NCI-H748 (cell line): ENCODE results near the gene AIF1L.
"Not testable (repeated sequence)": the region's sequence is repeated elsewhere in the genome, so short reads cannot be mapped to it uniquely, and the experiment has no call there.

Experiments used
- DNase-seq: peaks from one replicate; lab custom pipeline; 2025; ENCODE audit not compliant: unreplicated experiment; lab: John Stamatoyannopoulos, UW

AIF1L gene

DNA sequence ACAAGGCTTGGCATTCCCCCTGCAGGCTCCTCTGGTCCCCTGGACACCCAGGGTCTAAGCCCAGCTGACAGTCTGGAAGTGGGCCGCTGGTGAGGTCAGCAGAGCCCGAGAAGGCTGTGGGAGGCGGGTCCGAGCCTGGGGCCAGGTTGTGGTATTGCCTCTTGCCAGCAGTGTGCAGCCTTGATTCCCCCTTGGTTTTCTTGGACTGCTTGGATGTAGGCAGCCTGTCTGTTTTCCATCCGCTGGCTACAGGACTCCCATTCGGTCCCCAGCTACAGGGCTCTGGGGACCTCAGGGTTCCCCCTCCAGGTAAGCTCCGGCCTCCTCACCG lies 1.6 kb downstream of the AIF1L start:
- DNase-seq: no peak

DNA sequence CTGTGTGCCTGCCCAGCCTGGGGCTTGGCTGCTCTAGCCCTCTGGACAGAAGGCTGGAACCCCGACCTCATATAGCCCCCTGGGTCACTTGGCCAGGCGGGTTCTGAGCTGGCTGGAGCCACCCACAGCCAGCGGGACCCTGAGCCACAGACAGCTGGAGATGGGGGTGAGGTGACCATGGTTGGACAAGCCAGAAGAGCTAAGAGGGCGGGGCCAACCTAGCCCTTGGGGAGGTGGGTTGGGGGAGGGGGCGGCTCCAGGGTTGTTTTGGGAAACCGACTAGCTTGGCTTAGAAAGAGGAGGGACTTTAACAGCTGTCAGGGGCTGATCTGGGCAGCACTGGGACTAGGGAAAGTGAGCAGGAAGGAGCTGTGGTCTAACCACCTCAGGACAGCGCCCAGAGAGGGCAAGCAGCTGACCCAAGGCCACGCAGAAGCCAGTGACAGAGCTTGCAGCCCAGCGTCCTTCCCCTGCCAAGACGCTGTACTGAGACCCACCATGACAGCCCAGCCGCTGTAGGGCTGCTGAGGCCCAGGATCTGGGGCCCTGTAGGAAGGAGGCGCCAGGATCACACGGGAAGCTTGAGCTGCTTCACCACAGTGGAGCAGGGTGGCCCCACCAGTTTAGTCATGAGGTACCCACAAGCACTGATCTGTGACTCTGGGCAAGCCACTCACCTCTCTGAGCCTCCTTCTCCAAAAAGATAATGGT lies 2.2 kb downstream of the AIF1L start:
- no peak for DNase-seq

DNA sequence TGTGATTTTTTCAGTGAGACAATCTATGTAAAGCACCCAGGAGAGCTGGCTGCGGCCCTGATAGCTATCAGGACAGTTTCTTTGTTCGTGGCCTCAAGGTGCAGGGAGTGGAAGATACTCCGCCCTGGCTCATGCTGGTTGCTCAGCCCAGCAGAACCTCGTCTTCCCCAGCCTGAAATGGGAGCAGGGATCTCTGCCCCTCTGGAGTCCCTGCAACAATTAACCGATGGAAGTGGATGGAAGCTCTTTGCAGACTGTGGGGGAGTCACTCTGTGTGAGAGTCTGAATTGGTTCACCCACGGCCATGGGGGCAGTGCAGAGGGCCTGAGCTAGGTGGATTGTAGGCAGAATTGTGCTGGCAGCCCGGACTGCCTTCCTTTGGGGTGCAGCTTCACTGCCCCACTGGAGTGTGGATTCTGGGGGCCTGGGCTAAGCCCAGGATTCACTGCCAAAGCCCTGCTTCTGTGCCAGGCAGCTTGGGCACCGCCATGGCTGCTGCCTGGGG lies 2.8 kb downstream of the AIF1L start:
- DNase-seq: no peak

DNA sequence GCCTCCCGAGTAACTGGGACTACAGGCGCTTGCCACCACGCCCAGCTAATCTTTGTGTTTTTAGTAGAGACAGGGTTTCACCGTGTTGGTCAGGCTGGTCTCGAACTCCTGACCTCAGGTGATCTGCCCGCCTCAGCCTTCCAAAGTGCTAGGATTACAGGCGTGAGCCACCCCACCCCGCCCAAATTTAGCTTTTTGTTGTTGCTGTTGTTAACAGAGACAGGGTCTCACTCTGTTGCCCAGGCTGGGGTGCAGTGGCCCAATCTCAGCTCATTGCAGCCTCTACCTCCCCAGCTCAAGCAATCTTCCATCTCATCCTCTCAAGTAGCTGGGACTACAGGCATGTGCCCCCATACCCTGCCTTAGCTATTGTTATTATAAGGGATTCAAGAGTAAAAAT lies 3.5 kb downstream of the AIF1L start:
- DNase-seq: not testable (repeated sequence)

DNA sequence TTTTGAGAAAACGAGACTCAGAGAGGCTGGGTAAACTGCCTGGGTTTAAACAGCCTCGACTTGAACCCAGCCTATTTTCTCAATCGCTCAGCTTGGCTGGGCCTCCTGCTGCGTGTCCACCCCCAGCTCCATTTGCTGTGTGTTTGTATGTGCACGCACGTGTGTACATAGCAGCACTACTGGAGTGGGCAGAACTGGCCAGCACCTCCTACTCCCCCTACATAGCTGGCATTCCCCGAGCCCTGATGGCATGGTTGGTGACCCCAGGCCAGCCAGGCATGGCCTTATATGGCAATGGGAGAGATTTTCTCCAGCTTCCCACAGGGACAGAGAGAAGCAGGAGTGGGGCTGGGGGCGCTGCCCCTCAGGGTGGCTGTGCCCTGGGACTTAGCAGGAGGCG lies 4.1 kb downstream of the AIF1L start:
- DNase-seq: no peak

DNA sequence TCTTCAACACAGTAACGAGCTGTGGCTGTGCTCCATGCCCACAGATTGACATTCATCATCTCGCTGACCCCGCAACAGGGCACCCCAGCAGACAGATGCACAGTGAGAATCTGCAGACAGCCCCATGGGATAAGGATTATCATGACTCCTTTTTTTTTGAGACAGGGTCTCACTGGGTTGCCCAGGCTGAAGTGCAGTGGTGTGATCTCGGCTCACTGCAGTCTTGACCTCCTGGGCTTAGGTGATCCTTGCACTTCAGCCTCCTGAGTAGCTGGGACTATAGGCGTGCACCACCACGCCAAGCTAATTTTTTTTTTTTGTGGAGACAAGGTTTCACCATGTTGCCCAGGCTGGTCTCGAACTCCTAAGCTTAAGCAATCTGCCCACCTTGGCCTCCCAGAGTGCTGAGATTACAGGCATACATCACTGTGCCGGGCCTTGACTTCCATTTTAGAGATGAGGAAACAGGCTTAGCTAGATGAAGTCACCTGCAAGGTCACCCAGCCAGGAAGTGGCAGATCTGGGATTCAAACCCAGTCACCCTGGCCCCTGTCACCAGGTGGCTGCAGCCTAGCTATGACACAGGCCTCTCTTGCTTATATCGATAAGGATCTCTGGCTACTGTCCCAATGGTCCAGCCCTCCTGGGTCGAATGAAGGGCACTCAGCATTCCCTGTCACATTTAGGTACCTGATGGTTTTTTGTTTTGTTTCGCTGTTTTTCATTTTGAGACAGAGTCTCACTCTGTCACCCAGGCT lies 5.1 kb downstream of the AIF1L start:
- no peak for DNase-seq

DNA sequence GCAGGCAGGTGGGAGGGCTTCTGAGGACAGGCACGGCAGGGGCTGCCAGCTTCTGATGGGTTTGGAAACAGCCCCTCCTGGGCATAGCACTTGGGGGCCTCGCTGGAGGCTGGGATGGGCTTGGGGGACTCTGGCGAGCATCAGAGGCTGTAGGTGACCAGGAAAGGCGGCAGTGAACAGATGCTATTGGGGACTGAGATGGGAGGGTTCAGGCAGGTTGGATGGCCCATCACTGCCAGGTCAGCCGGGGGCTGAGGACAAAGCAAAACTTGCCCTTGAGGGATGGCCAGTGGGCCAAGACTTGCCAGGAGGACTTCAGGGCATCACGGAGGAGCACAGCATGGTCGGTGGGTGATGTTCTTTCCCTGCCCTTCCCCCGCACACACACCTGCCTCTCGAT lies 6.7 kb downstream of the AIF1L start:
- DNase-seq: no peak

DNA sequence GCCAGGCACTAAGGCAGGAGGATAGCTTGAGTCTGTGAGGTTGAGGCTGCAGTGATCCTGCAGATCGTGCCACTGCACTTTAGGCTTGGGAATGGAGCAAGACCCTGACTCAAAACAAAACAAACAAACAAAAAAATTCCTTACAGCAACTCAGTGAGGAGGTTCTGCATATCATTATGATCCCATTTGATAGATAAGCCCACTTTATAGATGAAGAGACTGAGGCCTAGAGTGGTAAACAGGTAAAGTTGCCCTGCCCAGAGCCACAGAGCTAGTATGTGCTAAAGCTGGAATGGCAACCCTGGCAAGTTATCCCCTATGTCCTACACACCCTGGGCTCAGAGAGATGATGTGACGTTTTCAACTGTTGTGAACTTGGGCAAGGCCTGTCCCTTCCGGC lies 7.2 kb downstream of the AIF1L start:
- no peak for DNase-seq

DNA sequence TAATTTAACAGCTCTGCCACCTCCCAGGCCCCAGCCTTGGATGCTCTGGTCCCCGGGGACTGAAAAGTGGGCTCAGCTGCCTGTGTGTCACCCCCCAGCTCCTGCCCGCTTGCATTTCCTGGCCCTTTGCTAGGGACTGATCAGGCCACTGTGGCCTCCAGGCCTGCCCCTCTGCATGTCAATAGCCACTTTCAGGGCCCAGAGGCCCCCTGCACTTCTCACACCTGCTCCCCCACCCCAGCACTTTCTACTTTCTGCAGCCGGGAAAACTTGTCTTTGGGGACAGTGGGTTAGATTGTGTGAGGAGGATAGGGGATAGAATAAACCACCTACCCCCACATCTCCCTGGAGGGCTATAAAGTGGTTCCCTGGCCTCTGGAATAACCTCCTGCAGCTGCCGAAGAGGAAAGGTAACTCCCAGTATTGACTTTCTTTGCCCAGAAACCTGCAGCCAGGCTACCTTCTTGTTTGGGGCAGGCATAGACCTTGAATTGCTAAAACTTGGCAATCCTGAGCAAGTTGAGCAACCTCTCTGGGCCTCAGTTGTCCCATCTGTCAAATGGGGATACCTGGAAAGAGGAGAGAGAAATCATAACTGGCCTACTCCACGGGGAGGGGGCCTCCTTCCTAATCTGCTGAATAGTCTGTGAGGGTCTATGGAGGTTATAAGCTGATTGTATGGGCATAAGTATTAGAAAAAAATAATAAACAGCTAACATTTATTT lies 7.8 kb downstream of the AIF1L start:
- DNase-seq: no peak

DNA sequence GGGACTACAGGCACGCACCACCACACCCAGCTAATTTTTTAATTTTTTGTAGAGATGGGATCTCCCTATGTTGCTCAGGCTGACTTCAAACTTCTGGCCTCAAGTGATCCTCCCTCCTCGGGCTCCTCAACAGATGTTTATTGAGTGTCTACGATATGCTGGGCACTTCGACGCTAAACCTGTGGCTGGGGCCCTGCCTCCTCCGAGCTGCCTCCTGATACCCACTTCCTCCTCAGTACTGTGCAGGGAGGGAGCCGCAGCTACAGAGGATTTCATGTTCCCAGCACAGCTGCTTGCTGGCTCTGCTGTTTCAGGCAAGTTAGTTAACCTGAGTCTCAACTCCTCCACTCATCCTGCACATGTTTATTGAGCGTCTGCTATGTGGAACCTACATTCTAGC lies 9.6 kb downstream of the AIF1L start:
- no peak for DNase-seq

DNA sequence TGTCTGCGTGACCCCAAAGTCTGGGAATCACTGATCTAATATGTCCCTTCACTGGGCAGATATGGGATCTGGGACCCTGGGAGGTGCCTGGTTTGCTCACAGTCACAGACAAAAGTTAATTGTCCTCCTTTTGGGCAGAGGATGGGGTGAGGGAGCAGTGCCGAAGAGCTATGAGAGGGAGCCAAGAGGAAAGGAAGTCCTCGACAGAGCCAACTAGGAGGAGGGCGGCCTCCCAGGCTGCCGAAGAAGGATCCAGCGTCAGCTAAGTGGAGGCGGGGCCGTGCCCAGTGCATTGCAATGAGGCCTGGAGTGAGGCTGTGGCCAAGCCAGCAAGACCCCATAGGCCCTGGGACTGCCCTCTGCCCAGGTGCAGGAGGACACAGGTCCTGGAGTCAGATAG lies 11.4 kb downstream of the AIF1L start:
- DNase-seq: no peak

DNA sequence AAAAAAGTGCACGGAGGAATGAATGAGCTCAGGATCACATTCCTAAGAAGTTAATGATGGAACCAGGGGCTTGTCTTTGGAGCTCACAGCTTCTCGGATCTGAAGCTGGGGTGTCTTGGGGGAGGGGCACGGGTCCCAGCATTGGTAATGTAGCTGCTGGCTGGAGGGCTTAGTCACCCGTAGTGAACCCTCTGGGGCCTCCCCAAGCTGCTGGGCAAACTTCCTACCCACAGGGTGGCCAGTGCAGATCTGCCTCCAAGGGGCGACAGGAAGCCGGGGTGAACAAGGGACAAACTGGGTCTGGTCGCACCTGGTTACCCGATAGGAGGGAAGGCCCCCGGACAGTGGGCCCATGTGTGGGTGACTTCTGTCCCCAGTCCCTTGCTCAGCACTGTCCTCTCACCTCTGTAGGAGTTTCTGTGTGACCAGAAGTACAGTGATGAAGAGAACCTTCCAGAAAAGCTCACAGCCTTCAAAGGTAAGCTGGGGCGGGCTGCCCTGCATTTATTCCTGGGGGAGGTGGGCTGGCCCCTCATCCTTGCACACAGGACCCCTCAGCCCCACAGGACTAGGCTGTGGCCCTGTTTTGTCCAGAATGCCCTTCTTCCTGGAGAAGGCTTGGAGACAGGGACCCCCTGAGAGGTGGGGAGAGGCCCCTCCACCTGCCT lies 15.0 kb downstream of the AIF1L start:
- no peak for DNase-seq

DNA sequence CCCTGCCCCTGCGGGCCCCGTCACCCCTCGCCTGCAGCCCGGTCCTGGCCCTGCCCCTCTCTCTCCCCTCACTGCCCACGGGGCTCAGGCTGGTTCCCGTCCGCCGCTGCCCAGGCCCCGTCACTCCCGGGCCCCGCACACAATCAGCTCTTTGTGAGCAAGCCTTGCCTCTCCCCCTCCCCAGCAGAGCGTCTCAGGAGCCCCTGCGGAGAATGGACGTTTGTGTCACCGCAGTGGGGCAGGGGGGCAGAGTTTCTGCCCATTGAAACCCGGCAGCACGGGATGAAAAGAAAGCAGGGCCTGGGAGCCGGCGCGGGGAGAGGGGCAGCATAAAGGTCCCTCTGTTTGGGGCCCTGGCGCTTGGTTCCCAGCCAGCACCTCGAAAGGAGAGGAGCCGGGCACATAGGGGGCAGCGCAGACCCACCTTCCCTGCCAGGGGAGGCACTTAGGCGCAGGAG lies 15.6 kb downstream of the AIF1L start:
- no peak for DNase-seq

DNA sequence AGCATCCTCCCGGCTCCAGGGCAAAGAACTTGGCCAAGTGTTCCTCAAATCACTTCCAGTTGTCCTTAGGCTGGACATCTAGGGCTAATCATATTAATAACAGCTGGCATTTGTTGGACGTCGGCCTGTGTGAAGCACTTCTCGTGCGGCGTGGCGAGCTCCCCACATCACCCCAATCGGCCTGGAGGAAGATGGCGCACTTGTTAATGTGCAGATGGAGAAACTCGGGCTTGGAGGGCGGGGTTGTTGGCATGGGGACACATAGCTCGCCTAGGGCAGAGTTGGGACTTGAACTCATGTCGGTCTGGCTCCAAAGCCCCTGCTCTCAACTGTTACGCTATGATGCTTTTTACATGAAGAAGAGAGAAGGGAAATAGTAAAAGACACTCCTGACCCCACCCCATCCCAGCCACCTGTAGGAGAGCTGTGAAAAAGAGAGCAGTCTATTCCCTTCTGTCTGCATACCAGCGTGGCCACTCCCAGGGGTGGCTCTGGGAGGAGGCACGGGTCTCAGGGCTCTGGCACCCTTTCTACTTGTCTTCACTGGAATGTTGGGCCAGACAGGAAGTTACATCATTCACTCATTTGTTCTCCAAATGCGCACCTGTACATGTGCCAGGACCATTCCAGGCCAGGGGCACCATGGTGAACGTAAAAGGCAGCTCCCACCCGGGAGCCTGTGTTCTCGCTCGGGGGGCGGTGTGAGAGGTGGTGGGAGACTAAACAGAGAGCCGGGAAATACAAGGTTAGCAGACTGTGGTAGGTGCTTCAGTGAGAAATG lies 16.2 kb downstream of the AIF1L start:
- DNase-seq: no peak

DNA sequence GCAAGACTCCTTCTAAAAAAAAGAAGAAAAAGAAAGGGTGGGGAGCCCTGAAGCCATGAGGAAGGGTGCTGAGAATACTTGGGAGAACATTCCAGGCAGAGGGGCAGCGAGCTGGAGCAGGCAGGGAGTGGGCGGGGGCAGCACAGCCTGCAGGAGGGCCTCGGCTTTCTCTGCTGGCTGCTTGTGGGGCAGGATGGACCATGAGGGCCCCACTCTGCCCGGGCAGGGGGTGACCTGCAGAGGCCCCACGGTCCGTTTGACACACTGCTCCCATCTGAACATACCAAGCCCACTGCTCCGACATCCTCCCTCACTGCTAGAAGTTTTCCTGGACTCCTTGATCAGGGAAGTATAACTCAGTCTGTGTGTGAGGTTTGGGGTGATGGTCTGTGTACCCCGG lies 17.3 kb downstream of the AIF1L start:
- no peak for DNase-seq

DNA sequence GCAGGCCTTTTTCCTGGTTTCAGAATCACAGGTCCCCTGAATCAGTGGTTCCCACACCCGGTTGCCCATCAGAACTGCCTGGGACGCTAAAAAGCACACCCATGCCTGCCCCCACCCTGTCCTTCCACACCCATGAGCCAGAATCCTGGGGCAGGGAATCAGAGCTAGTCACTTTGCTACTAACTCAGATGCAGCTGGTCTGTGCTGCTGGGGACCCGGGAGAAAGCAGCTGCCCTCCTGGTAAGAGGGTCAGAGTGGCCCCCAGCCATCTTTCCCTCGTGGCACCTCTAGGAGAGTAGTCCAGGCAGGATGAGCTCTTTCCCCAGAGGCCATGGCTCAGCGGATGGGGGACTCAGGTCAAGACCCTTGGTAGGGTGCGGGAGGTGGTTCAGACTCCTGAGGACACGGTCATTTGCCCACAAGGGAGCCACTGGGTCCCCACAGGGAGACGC lies 17.8 kb downstream of the AIF1L start:
- no peak for DNase-seq

DNA sequence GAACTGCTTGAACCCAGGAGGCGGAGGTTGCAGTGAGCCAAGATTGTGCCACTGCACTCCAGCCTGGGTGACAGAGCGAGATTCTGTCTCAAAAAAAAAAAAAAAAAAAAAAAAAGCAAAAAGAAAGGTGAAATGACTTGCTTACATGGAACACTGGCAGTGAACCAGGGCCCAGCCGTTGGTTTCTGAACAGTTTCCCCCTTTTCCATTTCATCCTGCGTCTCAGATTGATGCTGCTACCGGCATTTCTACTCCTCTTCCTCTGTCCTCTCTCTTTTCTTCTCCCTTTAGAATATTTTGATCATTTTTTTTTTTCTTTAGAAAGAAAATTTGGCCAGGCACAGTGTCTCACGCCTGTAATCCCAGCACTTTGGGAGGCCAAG lies 19.0 kb downstream of the AIF1L start:
- not testable (repeated sequence) for DNase-seq

DNA sequence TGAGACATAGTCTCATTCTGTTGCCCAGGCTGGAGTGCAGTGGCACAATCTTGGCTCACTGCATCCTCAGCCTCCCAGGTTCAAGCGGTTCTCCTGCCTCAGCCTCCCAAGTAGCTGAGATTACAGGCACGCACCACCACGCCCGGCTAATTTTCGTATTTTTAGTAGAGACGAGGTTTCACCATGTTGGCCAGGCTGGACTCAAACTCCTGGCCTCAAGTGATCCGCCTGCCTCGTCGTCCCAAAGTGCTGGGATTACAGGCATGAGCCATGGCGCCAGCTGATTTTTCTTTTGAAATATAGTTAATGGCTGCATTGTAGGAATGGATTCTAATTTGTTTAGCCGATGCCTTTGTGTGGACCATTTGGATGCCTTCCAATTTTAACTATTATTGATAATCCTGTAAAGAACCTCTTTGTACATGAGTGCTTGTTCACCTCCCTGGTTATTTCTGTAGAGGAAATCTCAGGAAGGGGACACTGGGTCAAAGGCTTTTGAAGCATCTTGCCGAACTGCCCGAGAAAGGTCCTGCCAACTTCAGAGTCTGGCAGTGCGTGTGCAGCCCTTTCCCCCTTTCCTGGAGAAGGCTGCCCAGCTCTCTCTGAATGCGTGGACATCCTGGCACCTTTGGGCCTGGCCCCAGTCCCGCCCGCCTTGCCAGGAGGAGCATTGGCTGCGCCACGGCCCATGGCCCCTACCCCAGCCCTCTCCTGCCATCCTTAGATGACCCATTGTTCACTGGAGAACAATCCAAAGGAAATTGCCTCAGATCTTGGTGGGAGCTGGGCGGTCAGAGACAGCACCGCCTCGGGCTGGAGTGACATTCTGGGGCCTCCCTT lies 20.2 kb downstream of the AIF1L start:
- no peak for DNase-seq

DNA sequence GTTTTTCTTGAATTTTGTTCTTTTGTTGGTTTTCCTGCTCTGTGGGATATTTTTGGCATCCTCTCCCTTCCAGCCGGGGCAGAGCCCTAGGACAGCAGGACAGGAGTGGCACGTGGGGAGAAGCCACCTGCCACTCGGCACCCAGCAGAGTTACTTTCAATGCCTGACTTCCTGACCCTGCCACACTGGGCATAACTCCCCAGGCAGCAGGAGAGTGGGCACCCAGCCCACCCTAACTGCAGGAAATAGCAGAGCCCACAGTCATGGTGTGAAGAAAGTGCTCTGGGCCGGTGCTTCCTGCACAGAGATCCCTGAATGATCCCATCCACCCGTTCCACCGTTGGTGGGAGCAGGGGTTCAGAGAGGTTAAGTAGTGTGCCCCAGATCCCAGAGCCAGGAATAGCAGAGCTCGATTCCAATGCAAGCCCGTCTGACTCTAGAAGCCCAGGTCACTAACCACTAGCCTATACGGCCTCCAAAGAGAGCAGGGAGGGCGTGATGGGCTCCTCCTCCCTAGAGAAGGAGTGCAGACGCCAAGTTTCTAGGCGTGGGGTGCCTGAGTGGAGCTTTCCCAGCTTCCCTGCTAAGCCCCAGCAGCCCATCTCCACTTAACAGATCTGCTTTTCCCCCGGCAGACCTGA lies 20.9 kb downstream of the AIF1L start:
- DNase-seq: no peak
